WTC11 (cell line): ENCODE data around the gene KLF2. TPM values are rescaled to one million over a fixed set of nuclear protein-coding genes. Genes with fewer than 3 reads are reported as not detected.
A peak's percentile ranks its signal among the peaks of the same experiment; 100 is the strongest.

Source experiments
- ATAC-seq: fragments of 200-7000 bp; cut with Tn5 transposase; 2 replicates; pipeline ENCODE4 v1.10.0; 2021; ENCODE audit warnings: mild to moderate bottlenecking, moderate library complexity
- CTCF ChIA-PET: fragments of 300-600 bp; sonication (Branson Sonifier 250); formaldehyde crosslinking; loops from one replicate; lab custom pipeline; 2021; ENCODE audit warnings: antibody characterized with exemption; lab: Charles Lee
- POLR2A ChIA-PET: fragments of 350-600 bp; sonication (Branson Sonifier 250); formaldehyde crosslinking; loops from one replicate; lab custom pipeline; 2021; ENCODE audit warnings: antibody characterized with exemption; lab: Charles Lee
- DNase-seq: peaks from one replicate; pipeline ENCODE4 v3.0.0; 2021; ENCODE audit warnings: low spot score
- H3K27ac Mint-ChIP-seq: 2 replicates; pipeline ENCODE4 v1.8.0; 2021; ENCODE audit warnings: mixed read lengths
- H3K27me3 Mint-ChIP-seq: 2 replicates; pipeline ENCODE4 v1.8.0; 2021; ENCODE audit warnings: low read depth, mild to moderate bottlenecking, moderate library complexity, mixed read lengths
- H3K36me3 Mint-ChIP-seq: 2 replicates; pipeline ENCODE4 v1.8.0; 2021; ENCODE audit warnings: mixed read lengths
- H3K4me1 Mint-ChIP-seq: 2 replicates; pipeline ENCODE4 v1.8.0; 2022; ENCODE audit warnings: mixed read lengths
- H3K4me3 Mint-ChIP-seq: 2 replicates; pipeline ENCODE4 v1.8.0; 2021; ENCODE audit warnings: mild to moderate bottlenecking, moderate library complexity, mixed read lengths
- H3K9me3 Mint-ChIP-seq: 2 replicates; pipeline ENCODE4 v1.8.0; 2021; ENCODE audit warnings: mixed read lengths
- JAZF1 ChIP-seq: fragments of 250-450 bp; sonication (Bioruptor Pico); IDR thresholded peaks from 2 replicates; pipeline ENCODE4 v1.9.0; 2021; ENCODE audit warnings: moderate library complexity, mild to moderate bottlenecking, inconsistent platforms
- MXD4 ChIP-seq: fragments of 250-450 bp; sonication (Bioruptor Pico); IDR thresholded peaks from 2 replicates; pipeline ENCODE4 v1.8.0; 2021; ENCODE audit warnings: mild to moderate bottlenecking, moderate library complexity, borderline replicate concordance
- NR1H2 ChIP-seq: sonication (generic); formaldehyde crosslinking; IDR thresholded peaks from 2 replicates; pipeline ENCODE4 v1.9.0; 2021; ENCODE audit warnings: mild to moderate bottlenecking, moderate library complexity, missing genetic modification reagents
- TP53 ChIP-seq: sonication (generic); formaldehyde crosslinking; IDR thresholded peaks from 2 replicates; pipeline ENCODE4 v1.8.1; 2023; ENCODE audit warnings: mild to moderate bottlenecking, missing genetic modification reagents
- total RNA-seq: library from RNA; stranded (reverse); gene quantifications from 3 replicates; pipeline ENCODE4 v1.2.3, GENCODE V29; 2021
- TF ChIP-seq, protein P1 (sequence below): sonication (generic); formaldehyde crosslinking; IDR thresholded peaks from 2 replicates; pipeline ENCODE4 v1.8.1; 2023; ENCODE audit warnings: mild to moderate bottlenecking, moderate library complexity, missing genetic modification reagents
- TF ChIP-seq, protein P2 (sequence below): sonication (generic); formaldehyde crosslinking; IDR thresholded peaks from 2 replicates; pipeline ENCODE4 v1.8.1; 2023; ENCODE audit warnings: mild to moderate bottlenecking, missing genetic modification reagents
- TF ChIP-seq, protein P3 (sequence below): sonication (generic); formaldehyde crosslinking; IDR thresholded peaks from 2 replicates; pipeline ENCODE4 v1.8.1; 2022; ENCODE audit warnings: low read depth, mild to moderate bottlenecking, moderate library complexity, missing genetic modification reagents, borderline replicate concordance
- TF ChIP-seq, protein P4 (sequence below): sonication (generic); formaldehyde crosslinking; conservative IDR thresholded peaks from 2 replicates; pipeline ENCODE4 v1.8.1; 2022; ENCODE audit warnings: mild to moderate bottlenecking, missing genetic modification reagents
- TF ChIP-seq, protein P5 (sequence below): sonication (generic); formaldehyde crosslinking; IDR thresholded peaks from 2 replicates; pipeline ENCODE4 v1.8.1; 2022; ENCODE audit warnings: mild to moderate bottlenecking, moderate library complexity, missing genetic modification reagents
- TF ChIP-seq, protein P6 (sequence below): sonication (generic); formaldehyde crosslinking; IDR thresholded peaks from 2 replicates; pipeline ENCODE4 v1.8.0; 2022; ENCODE audit warnings: mild to moderate bottlenecking, missing genetic modification reagents
- TF ChIP-seq, protein P7 (sequence below): fragments of 250-450 bp; sonication (Bioruptor Pico); IDR thresholded peaks from 2 replicates; pipeline ENCODE4 v1.9.0; 2021; ENCODE audit warnings: mild to moderate bottlenecking
- TF ChIP-seq, protein P8 (sequence below): sonication (generic); formaldehyde crosslinking; IDR thresholded peaks from 2 replicates; pipeline ENCODE4 v1.8.1; 2022; ENCODE audit warnings: missing genetic modification reagents, borderline replicate concordance

The KLF2 gene
- total RNA-seq, 1 experiment from 2014 or later = 1.1 TPM

DNA sequence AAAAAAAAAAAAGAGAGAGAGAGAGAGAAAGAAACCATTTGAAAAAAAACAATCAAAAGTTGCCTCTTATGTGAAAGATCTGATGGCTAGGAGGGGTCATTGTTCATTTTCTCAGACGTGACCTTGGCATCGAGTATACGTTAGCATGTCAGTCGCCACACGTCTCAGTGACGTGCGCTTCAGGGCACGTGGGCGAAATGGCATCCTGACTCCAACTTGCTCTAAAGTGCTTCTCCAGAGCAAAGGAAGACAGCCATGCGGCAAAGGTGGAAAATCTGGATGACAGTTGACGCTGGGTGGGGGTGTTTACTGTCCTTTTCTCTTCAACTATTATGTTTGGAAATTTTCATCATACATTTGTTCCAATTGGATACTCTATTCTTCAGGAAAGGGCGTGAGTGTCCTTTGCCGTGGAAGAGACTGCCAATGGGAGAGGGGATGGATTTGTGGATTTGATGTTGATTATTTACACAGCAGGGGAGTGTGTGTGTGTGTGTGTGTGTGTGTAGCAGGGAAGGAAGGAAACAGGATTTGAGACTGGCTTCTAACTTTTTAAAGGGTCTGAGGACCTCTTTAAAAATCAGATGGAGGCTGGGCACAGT, 25.0 kb downstream of the KLF2 start (continued):
- TF ChIP-seq, protein P1, sequence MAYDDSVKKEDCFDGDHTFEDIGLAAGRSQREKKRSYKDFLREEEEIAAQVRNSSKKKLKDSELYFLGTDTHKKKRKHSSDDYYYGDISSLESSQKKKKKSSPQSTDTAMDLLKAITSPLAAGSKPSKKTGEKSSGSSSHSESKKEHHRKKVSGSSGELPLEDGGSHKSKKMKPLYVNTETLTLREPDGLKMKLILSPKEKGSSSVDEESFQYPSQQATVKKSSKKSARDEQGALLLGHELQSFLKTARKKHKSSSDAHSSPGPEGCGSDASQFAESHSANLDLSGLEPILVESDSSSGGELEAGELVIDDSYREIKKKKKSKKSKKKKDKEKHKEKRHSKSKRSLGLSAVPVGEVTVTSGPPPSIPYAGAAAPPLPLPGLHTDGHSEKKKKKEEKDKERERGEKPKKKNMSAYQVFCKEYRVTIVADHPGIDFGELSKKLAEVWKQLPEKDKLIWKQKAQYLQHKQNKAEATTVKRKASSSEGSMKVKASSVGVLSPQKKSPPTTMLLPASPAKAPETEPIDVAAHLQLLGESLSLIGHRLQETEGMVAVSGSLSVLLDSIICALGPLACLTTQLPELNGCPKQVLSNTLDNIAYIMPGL (CRISPR knock-in tag) = no peak
- TF ChIP-seq JAZF1 (CRISPR knock-in tag) (no peak), TP53 (CRISPR knock-in tag) (no peak)
- TF ChIP-seq, protein P2, sequence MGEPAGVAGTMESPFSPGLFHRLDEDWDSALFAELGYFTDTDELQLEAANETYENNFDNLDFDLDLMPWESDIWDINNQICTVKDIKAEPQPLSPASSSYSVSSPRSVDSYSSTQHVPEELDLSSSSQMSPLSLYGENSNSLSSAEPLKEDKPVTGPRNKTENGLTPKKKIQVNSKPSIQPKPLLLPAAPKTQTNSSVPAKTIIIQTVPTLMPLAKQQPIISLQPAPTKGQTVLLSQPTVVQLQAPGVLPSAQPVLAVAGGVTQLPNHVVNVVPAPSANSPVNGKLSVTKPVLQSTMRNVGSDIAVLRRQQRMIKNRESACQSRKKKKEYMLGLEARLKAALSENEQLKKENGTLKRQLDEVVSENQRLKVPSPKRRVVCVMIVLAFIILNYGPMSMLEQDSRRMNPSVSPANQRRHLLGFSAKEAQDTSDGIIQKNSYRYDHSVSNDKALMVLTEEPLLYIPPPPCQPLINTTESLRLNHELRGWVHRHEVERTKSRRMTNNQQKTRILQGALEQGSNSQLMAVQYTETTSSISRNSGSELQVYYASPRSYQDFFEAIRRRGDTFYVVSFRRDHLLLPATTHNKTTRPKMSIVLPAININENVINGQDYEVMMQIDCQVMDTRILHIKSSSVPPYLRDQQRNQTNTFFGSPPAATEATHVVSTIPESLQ = no peak
- TF ChIP-seq, protein P3, sequence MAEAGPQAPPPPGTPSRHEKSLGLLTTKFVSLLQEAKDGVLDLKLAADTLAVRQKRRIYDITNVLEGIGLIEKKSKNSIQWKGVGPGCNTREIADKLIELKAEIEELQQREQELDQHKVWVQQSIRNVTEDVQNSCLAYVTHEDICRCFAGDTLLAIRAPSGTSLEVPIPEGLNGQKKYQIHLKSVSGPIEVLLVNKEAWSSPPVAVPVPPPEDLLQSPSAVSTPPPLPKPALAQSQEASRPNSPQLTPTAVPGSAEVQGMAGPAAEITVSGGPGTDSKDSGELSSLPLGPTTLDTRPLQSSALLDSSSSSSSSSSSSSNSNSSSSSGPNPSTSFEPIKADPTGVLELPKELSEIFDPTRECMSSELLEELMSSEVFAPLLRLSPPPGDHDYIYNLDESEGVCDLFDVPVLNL (CRISPR knock-in tag) = no peak
- TF ChIP-seq, protein P4, sequence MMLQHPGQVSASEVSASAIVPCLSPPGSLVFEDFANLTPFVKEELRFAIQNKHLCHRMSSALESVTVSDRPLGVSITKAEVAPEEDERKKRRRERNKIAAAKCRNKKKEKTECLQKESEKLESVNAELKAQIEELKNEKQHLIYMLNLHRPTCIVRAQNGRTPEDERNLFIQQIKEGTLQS (CRISPR knock-in tag) = no peak

DNA sequence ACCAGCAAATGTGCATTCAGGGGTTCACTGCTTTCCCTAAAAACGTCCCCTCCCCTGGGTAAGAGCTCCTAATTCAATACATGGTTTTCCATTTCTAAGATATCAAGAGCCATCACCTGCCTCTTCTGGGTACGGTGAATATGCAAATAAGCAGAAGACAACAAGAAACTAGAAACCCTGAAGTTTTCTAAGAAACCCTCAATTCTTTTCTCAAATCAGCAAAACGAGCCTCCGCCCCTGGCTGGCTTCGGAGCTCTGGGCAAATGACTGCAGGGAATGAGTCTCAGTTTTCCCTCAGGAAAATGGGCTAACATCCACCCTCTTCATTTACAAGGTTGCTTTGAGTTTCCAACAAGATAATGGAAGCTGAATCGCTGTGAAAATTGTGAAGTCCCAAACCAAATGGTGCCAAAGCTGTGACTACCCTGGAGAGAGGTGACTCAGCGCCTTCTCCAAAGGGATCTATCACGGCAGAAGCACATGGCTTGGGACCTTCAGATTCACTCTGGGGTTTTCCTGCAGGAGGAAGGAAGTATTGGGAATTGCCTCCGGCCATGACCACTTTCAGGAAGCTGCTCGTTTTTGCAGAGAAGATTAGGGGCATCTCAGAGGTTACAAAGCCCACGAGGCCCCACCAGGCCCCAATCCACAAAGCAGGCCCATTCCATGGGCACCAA, 26.6 kb downstream of the KLF2 start:
- H3K27ac Mint-ChIP-seq = peak overlapping the region; percentile 65; the same call in 1 of the 2 replicates
- CTCF ChIA-PET = interaction anchor here (1.3 kb wide), 1 partner anchor 32 kb away, joined by 4 read pairs; no protein-coding TSS in a partner anchor

More for the DNA sequence above, 26.6 kb downstream of the KLF2 start:
- no peaks in the 10 kb centered on the region for H3K9me3 Mint-ChIP-seq
- peaks cover 4% of the 10 kb centered on the region; the same call in 1 of the 2 replicates for H3K36me3 Mint-ChIP-seq
- H3K4me1 Mint-ChIP-seq = peaks cover 6% of the 10 kb centered on the region
- no peak overlapping the region for H3K4me3 Mint-ChIP-seq
- no peak for TF ChIP-seq NR1H2 (CRISPR knock-in tag)
- TF ChIP-seq, protein P4 (CRISPR knock-in tag) = no peak
- TF ChIP-seq, protein P5, sequence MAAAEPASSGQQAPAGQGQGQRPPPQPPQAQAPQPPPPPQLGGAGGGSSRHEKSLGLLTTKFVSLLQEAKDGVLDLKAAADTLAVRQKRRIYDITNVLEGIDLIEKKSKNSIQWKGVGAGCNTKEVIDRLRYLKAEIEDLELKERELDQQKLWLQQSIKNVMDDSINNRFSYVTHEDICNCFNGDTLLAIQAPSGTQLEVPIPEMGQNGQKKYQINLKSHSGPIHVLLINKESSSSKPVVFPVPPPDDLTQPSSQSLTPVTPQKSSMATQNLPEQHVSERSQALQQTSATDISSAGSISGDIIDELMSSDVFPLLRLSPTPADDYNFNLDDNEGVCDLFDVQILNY (CRISPR knock-in tag) = no peak
- TF ChIP-seq, protein P6, sequence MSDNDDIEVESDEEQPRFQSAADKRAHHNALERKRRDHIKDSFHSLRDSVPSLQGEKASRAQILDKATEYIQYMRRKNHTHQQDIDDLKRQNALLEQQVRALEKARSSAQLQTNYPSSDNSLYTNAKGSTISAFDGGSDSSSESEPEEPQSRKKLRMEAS (CRISPR knock-in tag) = no peak
- TF ChIP-seq, protein P7, sequence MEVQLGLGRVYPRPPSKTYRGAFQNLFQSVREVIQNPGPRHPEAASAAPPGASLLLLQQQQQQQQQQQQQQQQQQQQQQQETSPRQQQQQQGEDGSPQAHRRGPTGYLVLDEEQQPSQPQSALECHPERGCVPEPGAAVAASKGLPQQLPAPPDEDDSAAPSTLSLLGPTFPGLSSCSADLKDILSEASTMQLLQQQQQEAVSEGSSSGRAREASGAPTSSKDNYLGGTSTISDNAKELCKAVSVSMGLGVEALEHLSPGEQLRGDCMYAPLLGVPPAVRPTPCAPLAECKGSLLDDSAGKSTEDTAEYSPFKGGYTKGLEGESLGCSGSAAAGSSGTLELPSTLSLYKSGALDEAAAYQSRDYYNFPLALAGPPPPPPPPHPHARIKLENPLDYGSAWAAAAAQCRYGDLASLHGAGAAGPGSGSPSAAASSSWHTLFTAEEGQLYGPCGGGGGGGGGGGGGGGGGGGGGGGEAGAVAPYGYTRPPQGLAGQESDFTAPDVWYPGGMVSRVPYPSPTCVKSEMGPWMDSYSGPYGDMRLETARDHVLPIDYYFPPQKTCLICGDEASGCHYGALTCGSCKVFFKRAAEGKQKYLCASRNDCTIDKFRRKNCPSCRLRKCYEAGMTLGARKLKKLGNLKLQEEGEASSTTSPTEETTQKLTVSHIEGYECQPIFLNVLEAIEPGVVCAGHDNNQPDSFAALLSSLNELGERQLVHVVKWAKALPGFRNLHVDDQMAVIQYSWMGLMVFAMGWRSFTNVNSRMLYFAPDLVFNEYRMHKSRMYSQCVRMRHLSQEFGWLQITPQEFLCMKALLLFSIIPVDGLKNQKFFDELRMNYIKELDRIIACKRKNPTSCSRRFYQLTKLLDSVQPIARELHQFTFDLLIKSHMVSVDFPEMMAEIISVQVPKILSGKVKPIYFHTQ = no peak
- TF ChIP-seq MXD4 (CRISPR knock-in tag) = no peak
- TF ChIP-seq, protein P8, sequence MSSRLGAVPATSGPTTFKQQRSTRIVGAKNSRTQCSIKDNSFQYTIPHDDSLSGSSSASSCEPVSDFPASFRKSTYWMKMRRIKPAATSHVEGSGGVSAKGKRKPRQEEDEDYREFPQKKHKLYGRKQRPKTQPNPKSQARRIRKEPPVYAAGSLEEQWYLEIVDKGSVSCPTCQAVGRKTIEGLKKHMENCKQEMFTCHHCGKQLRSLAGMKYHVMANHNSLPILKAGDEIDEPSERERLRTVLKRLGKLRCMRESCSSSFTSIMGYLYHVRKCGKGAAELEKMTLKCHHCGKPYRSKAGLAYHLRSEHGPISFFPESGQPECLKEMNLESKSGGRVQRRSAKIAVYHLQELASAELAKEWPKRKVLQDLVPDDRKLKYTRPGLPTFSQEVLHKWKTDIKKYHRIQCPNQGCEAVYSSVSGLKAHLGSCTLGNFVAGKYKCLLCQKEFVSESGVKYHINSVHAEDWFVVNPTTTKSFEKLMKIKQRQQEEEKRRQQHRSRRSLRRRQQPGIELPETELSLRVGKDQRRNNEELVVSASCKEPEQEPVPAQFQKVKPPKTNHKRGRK (CRISPR knock-in tag) = no peak
- POLR2A ChIA-PET = interaction anchor here (0.7 kb wide), 1 partner anchor 971 kb away, joined by 9 read pairs; no protein-coding TSS in a partner anchor
- ATAC-seq = no peak
- DNase-seq = no peak
- no peaks in the 10 kb centered on the region for H3K27me3 Mint-ChIP-seq
